Keratinocyte (primary cell): ENCODE measurements around the gene RFTN1. TPM values are rescaled to one million over a fixed set of nuclear protein-coding genes. Genes with fewer than 3 reads are reported as not detected.
"Not testable (repeated sequence)": the region's sequence is repeated elsewhere in the genome, so short reads cannot be mapped to it uniquely, and the experiment has no call there.

ENCODE experiments used
- DNase-seq: peaks from one replicate; pipeline ENCODE4 v3.0.0-alpha.2; 2011; ENCODE audit warnings: low read depth, missing footprints, low spot score
- FAIRE-seq: peaks from 2 replicates; lab custom pipeline; 2011; peaks lifted over from hg19 to GRCh38; lab: Jason Lieb, UNC
- H2AFZ ChIP-seq: 2 replicates; pipeline ENCODE4 v1.6.0; 2012; ENCODE audit warnings: low read length, control low read depth, inconsistent platforms; ENCODE audit not compliant: control insufficient read depth
- H3K27ac ChIP-seq: 2 replicates; pipeline ENCODE4 v1.5.1; 2011; ENCODE audit warnings: low read length; ENCODE audit not compliant: control insufficient read depth, insufficient read depth
- H3K27me3 ChIP-seq: 3 replicates; pipeline ENCODE4 v1.6.0; 2011; ENCODE audit warnings: low read length; ENCODE audit not compliant: control insufficient read depth, insufficient read depth; ENCODE audit errors: extremely low read depth
- H3K36me3 ChIP-seq, 2 experiments: 2 replicates in 1 of 2; 3 replicates in 1 of 2; pipeline ENCODE4 v1.5.1; 2011; ENCODE audit warnings: low read length in 2 of 2, mild to moderate bottlenecking in 1 of 2; ENCODE audit not compliant: control insufficient read depth in 2 of 2, insufficient read depth in 2 of 2; ENCODE audit errors: extremely low read depth in 1 of 2
- H3K4me1 ChIP-seq: 3 replicates; pipeline ENCODE4 v1.5.1; 2011; ENCODE audit warnings: low read length; ENCODE audit not compliant: control insufficient read depth, insufficient read depth; ENCODE audit errors: extremely low read depth
- H3K4me2 ChIP-seq: 3 replicates; pipeline ENCODE4 v1.6.0; 2011; ENCODE audit warnings: low read depth, low read length; ENCODE audit not compliant: control insufficient read depth, insufficient read depth; ENCODE audit errors: extremely low read depth
- H3K4me3 ChIP-seq, 3 experiments: fragments of 200-600 bp in 1 of 3; sonication (generic) in 1 of 3; 2 replicates in 2 of 3; 3 replicates in 1 of 3; pipeline ENCODE4 v1.5.1; 2011 to 2016; ENCODE audit warnings: low read length in 3 of 3, mild to moderate bottlenecking in 3 of 3, control low read depth in 2 of 3, inconsistent platforms in 1 of 3, low read depth in 1 of 3, mixed read lengths in 1 of 3, mixed run types in 1 of 3, moderate library complexity in 1 of 3; ENCODE audit not compliant: control insufficient read depth in 2 of 3, insufficient read depth in 2 of 3; ENCODE audit errors: extremely low read depth in 1 of 3
- H3K79me2 ChIP-seq: 2 replicates; pipeline ENCODE4 v1.6.0; 2012; ENCODE audit warnings: low read length; ENCODE audit not compliant: control insufficient read depth, insufficient read depth
- H3K9ac ChIP-seq: 3 replicates; pipeline ENCODE4 v1.6.0; 2011; ENCODE audit warnings: low read length; ENCODE audit not compliant: control insufficient read depth, insufficient read depth; ENCODE audit errors: extremely low read depth
- H3K9me1 ChIP-seq: 3 replicates; pipeline ENCODE4 v1.6.0; 2011; ENCODE audit warnings: low read length; ENCODE audit not compliant: control insufficient read depth, insufficient read depth; ENCODE audit errors: extremely low read depth
- H3K9me3 ChIP-seq: 2 replicates; pipeline ENCODE4 v1.5.1; 2012; ENCODE audit warnings: low read depth, low read length; ENCODE audit not compliant: control insufficient read depth
- H4K20me1 ChIP-seq: 3 replicates; pipeline ENCODE4 v1.6.0; 2011; ENCODE audit warnings: low read length; ENCODE audit not compliant: control insufficient read depth, insufficient read depth; ENCODE audit errors: extremely low read depth
- CTCF ChIP-seq, 3 experiments: IDR thresholded peaks in 1 of 3; conservative IDR thresholded peaks in 1 of 3; optimal IDR thresholded peaks in 1 of 3; 2 replicates in 2 of 3; 3 replicates in 1 of 3; pipeline versions ENCODE3 to v1.5.1; 2011; ENCODE audit warnings: low read length in 3 of 3, mild to moderate bottlenecking in 3 of 3, moderate library complexity in 2 of 3, control low read depth in 1 of 3, inconsistent platforms in 1 of 3; ENCODE audit not compliant: insufficient read depth in 2 of 3; ENCODE audit errors: extremely low read depth in 1 of 3
- EZH2 ChIP-seq: IDR thresholded peaks from one replicate; pipeline ENCODE4 v1.6.1; 2012; ENCODE audit warnings: inconsistent platforms, mild to moderate bottlenecking, low read length, moderate library complexity
- dilution Hi-C: fragments of 300-500 bp; cut with MboI; formaldehyde crosslinking; loops from one replicate; pipeline ENCODE4 v1.7.0; 2020; ENCODE audit warnings: low sequenced_read_pairs; ENCODE audit not compliant: extremely low pct_ligation_motif_present
- polyA plus RNA-seq, 5 experiments: library from polyadenylated mRNA; depleted of rRNA in 3 of 5; stranded (reverse) in 3 of 5; stranded (forward) in 1 of 5; unstranded in 1 of 5; fragments of >200 nt; gene quantifications; 1 replicate in 1 of 5; 2 replicates in 3 of 5; 3 replicates in 1 of 5; pipeline versions ENCODE4 v1.2.1 to v1.2.3, GENCODE V29; 2011 to 2012; ENCODE audit warnings: missing spikeins in 2 of 5, low read depth in 1 of 5, low replicate concordance in 1 of 5

Gene RFTN1
- polyA plus RNA-seq, 1 donor (not counting 4 experiments of a cell fraction or from before 2014, with no cell fraction given), result 18.0 TPM

- TF ChIP-seq CTCF (optimal IDR thresholded peaks at IDR 0.05 in 1 of 3, IDR thresholded peaks at IDR 0.05 in 1 of 3, conservative IDR thresholded peaks at IDR 0.05 in 1 of 3; ENCODE audit: extremely low read depth in 1 of 3, insufficient read depth in 2 of 3, low read length in 3 of 3) (no peak), EZH2 (no peak)
- no peaks in the 10 kb centered on the region for H4K20me1 ChIP-seq
- no peak overlapping the region for H3K27ac ChIP-seq
- H3K36me3 ChIP-seq, result peaks cover 12 to 18% of the 10 kb centered on the region in 2 experiments
- no peak overlapping the region for H2AFZ ChIP-seq
- dilution Hi-C loops, result no loop called here
- no peaks in the 10 kb centered on the region for H3K79me2 ChIP-seq
- FAIRE-seq (no peak), DNase-seq (no peak)
- H3K4me3 ChIP-seq, result no peak overlapping the region
- H3K9me3 ChIP-seq, result no peaks in the 10 kb centered on the region
- H3K4me2 ChIP-seq, result no peak overlapping the region
- H3K4me1 ChIP-seq, result peaks cover 11% of the 10 kb centered on the region
- H3K9ac ChIP-seq, result no peak overlapping the region
- H3K9me1 ChIP-seq, result no peaks in the 10 kb centered on the region
- no peaks in the 10 kb centered on the region for H3K27me3 ChIP-seq
These were observed 199.4 kb downstream of the RFTN1 start for GRCh38 chr3:16313886-16314645.

- peaks cover 8 to 20% of the 10 kb centered on the region in 2 experiments for H3K36me3 ChIP-seq
These were observed 201.5 kb downstream of the RFTN1 start for GRCh38 chr3:16311960-16312451.

GRCh38 chr3:16310486-16310885 is 203.0 kb downstream of the RFTN1 start:
- FAIRE-seq, H3K36me3 ChIP-seq, H3K27ac ChIP-seq, DNase-seq, H3K27me3 ChIP-seq, H3K4me3 ChIP-seq, H3K79me2 ChIP-seq, H3K9me3 ChIP-seq, H3K4me2 ChIP-seq, H3K9ac ChIP-seq, dilution Hi-C loops, H3K9me1 ChIP-seq, H2AFZ ChIP-seq, H4K20me1 ChIP-seq: not testable (repeated sequence)
- H3K4me1 ChIP-seq, result peaks cover 11% of the 10 kb centered on the region

More at GRCh38 chr3:16311960-16312451, 201.5 kb downstream of the RFTN1 start:
- Histone ChIP-seq H3K27ac (no peak overlapping the region), H3K4me1 (peaks cover 11% of the 10 kb centered on the region), H2AFZ (no peak overlapping the region), H3K9ac (no peak overlapping the region), H3K9me3 (no peaks in the 10 kb centered on the region), H3K4me2 (no peak overlapping the region), H3K27me3 (no peaks in the 10 kb centered on the region), H3K4me3 (no peak overlapping the region), H3K79me2 (no peaks in the 10 kb centered on the region), H3K9me1 (no peaks in the 10 kb centered on the region), H4K20me1 (no peaks in the 10 kb centered on the region)
- TF ChIP-seq EZH2 (no peak), CTCF (optimal IDR thresholded peaks at IDR 0.05 in 1 of 3, IDR thresholded peaks at IDR 0.05 in 1 of 3, conservative IDR thresholded peaks at IDR 0.05 in 1 of 3; ENCODE audit: extremely low read depth in 1 of 3, insufficient read depth in 2 of 3, low read length in 3 of 3) (no peak)
- FAIRE-seq (no peak), DNase-seq (no peak)
- dilution Hi-C loops, result no loop called here
